ENCODE results near the gene CPNE9.
A peak's percentile ranks its signal among the peaks of the same experiment; 100 is the strongest.

CPNE9 gene

DNA sequence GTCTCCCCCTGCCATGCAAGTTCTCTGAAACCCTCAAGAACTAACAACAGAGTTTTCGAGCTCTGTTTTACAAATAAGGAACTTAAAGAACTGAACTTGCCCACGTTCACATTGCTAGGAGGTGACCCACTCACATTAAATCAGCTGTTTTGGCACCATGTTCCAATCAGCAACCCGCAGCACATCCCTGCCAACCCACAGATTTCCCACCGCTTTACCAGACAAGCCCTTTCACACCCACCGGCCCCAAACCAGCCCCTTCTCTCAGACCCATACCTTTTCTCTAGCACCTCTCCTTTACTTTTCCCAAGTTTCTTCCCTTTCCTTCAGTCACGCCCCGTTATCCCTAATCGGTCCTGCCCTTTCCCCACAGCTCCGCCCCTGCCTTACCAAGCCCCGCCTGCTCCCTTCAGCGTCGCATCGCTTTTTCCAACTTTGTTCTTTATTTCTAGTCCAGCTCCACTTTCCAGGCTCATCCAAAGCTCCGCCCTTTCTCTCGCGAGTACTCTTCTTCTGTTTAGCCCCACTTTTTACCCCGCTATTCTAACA lies 27.1 kb downstream of the CPNE9 start:
- intact Hi-C loops (cut with DNase I; ENCODE audit: low total_unique reads), result loop anchor here (5.0 kb wide), 1 partner anchor 202 kb away; the partner anchor contains the start of gene CRELD1
- no peak for DNase-seq
- H3K4me3 ChIP-seq, result peak overlapping the region; percentile 91 to 100
- peak overlapping the region; percentile 88 to 98 for H3K27ac ChIP-seq
- H3K36me3 ChIP-seq, result peaks cover 8 to 23% (median 12%) of the 10 kb centered on the region in 3 donors
- TF ChIP-seq, protein P1, sequence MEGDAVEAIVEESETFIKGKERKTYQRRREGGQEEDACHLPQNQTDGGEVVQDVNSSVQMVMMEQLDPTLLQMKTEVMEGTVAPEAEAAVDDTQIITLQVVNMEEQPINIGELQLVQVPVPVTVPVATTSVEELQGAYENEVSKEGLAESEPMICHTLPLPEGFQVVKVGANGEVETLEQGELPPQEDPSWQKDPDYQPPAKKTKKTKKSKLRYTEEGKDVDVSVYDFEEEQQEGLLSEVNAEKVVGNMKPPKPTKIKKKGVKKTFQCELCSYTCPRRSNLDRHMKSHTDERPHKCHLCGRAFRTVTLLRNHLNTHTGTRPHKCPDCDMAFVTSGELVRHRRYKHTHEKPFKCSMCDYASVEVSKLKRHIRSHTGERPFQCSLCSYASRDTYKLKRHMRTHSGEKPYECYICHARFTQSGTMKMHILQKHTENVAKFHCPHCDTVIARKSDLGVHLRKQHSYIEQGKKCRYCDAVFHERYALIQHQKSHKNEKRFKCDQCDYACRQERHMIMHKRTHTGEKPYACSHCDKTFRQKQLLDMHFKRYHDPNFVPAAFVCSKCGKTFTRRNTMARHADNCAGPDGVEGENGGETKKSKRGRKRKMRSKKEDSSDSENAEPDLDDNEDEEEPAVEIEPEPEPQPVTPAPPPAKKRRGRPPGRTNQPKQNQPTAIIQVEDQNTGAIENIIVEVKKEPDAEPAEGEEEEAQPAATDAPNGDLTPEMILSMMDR (IDR thresholded peaks at IDR 0.05), result no peak
- H3K4me1 ChIP-seq, result peaks cover 11 to 27% (median 22%) of the 10 kb centered on the region in 4 donors
- no peaks in the 10 kb centered on the region for H3K27me3 ChIP-seq
- no peaks in the 10 kb centered on the region for H3K9me3 ChIP-seq

DNA sequence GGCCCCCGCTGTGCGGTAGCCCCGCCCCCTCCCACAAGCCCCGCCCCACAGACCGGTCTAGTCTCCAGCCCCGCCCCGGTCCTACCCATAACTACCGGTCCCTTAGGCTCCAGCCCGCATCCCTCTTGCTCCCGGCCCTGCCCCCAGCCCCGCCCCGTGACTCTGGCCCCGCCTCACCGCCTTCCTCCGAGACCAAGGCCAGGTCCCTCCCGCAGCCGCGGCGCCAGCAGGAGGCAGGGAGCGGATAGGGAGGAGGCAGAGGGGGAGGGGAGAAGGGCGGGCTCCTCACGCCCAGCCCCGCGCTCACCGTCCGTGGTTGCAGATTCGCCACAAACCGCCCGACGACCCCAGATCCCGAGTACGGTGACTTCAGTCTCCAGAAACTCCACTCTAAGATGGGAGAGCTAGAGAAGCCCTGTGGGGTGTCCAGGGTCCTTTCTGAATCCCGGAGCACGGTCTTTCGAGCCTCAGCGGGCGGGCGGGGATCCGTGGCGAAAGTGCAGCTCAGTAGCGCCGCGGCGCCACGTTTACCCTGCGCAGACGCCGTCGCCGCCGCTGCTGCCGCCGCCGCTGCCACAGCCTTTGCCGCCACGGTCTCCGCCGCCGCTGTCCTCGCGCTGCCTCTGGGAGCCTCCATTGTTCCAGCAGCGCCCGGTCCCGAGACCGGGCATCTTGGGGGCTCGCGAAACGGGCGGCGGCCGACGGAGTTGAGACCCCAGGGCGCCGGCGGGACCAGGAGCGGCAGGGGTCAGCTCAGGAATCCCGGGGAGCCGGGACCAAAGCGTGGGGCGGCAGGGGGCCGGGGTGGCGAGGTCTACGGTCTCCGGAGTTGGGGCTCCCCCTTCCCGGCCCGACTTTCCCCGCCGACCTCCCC lies 27.8 kb downstream of the CPNE9 start, which contains the start of gene BRPF1:
Gene BRPF1 (plus strand): TSS at position 530 of the 874 bp plus-strand sequence. CDS start 2,406 bp downstream, outside the sequence.
- DNase-seq, result peak; percentile 100
- Histone ChIP-seq H3K27ac (peak within 1 kb of the TSS; percentile 88 to 98), H3K27me3 (no peaks in the 10 kb centered on the region), H3K9me3 (no peaks in the 10 kb centered on the region), H3K4me1 (peaks cover 11 to 28% (median 24%) of the 10 kb centered on the region in 4 donors), H3K36me3 (peaks cover 13 to 30% (median 15%) of the 10 kb centered on the region in 3 donors), H3K4me3 (peak within 1 kb of the TSS; percentile 91 to 100)
- TF ChIP-seq, protein P1 (IDR thresholded peaks at IDR 0.05), result peak in 1 of 2 experiments; percentile 17
- intact Hi-C loops (cut with DNase I; ENCODE audit: low total_unique reads), result loop anchor here (5.0 kb wide), 1 partner anchor 201 kb away; the partner anchor contains the start of gene CRELD1

DNA sequence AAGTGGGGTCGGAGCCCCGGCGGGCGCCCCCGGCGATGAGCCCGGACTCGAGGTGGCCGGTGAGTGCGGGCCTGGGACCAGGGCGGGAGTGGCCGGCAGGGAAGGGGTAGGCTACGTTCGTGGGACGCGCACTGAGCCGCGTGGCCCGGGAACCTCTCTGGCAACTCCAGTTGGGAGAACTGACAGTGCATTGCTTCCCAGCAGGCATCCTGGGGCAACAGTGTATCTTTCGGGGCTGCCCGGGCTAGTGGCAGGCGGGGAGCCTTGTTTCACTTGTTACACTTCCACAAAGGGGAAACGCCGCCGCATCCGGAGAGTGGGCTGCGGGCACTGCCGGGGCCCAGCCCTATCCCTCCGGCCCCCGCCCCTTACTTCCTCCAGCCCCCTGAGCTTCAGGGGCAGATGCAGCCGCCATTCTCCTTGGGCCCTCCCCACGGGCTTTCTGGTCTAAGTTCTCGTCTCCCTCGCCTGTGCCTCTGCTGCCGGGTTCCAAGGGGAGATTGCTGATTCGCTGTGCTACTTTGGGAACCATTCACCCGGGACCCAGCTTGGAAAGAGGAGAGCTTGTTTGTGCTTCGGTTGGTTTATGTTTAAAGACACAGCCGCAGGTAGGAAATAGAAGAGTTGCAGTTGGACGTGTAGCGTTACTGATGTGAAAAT lies 28.6 kb downstream of the CPNE9 start:
- H3K27me3 ChIP-seq, result no peaks in the 10 kb centered on the region
- H3K36me3 ChIP-seq, result peaks cover 20 to 38% (median 23%) of the 10 kb centered on the region in 3 donors
- peak overlapping the region; percentile 88 to 98 for H3K27ac ChIP-seq
- intact Hi-C loops (cut with DNase I; ENCODE audit: low total_unique reads), result loop anchor here (5.0 kb wide), 1 partner anchor 200 kb away; the partner anchor contains the start of gene CRELD1
- TF ChIP-seq, protein P1 (IDR thresholded peaks at IDR 0.05), result no peak
- DNase-seq, result no peak
- H3K4me3 ChIP-seq, result peak overlapping the region; percentile 91 to 100
- H3K9me3 ChIP-seq, result no peaks in the 10 kb centered on the region
- peaks cover 11 to 29% (median 24%) of the 10 kb centered on the region in 4 donors for H3K4me1 ChIP-seq

DNA sequence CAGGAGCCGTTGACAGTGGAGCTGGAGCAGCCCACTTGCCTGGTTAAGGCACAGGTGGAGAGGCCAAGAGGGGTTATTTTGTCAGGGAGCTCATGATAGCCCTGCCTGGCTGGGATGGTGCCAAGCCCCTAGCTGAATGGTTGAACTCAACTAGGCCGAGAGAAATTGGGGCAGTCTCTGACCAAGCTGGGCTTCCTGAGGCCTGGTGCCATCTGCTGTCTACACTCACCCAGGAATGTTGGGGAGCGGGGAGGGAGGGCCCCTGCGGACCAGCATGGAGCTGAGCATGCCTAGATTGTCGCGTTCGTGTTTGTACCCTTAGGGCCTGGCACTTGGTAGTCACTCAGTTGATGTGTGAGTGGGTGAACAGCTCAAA lies 29.1 kb downstream of the CPNE9 start:
- DNase-seq, result no peak
- Histone ChIP-seq H3K9me3 (no peaks in the 10 kb centered on the region), H3K36me3 (peaks cover 24 to 43% (median 25%) of the 10 kb centered on the region in 3 donors), H3K27ac (peak overlapping the region; percentile 88 to 98), H3K4me3 (peak overlapping the region; percentile 91 to 100), H3K4me1 (peaks cover 11 to 29% (median 24%) of the 10 kb centered on the region in 4 donors), H3K27me3 (no peaks in the 10 kb centered on the region)
- TF ChIP-seq, protein P1 (IDR thresholded peaks at IDR 0.05), result no peak
- intact Hi-C loops (cut with DNase I; ENCODE audit: low total_unique reads), result loop anchor here (5.0 kb wide), 1 partner anchor 200 kb away; the partner anchor contains the start of gene CRELD1

DNA sequence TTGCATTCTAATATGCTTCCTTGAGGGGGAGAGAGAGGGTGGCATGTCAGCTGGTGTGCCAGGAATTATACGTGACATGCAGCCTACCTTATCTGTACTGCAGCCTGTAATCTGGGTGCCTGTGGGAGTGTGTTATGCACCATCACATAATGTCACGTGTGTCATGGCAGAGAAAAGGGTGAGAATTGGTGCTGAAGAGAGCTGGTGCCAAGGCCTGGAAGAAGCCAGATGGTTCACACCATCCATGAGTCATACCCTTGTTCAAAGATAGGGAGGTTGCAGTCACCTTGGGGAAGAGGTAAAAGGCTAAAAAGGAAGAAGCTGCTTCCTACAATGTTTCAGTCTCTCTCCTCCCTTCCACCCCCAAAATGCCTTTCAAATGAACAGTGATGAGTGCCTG lies 33.2 kb downstream of the CPNE9 start:
- no peak for DNase-seq

More for the DNA sequence above, 33.2 kb downstream of the CPNE9 start:
- Histone ChIP-seq H3K4me3 (no peak overlapping the region), H3K27ac (no peak overlapping the region), H3K9me3 (no peaks in the 10 kb centered on the region), H3K4me1 (peaks cover 11 to 27% (median 18%) of the 10 kb centered on the region in 4 donors), H3K36me3 (peaks cover 57 to 81% (median 66%) of the 10 kb centered on the region in 3 donors), H3K27me3 (no peaks in the 10 kb centered on the region)
- TF ChIP-seq, protein P1 (IDR thresholded peaks at IDR 0.05), result no peak
- intact Hi-C loops (cut with DNase I; ENCODE audit: low total_unique reads), result no loop called here

Data from tibial artery (tissue), 4 donors.